ENCODE results near the gene DNAH17. TPM values are rescaled to one million over a fixed set of nuclear protein-coding genes. Genes with fewer than 3 reads are reported as not detected.

The DNAH17 gene
- total and polyA plus RNA-seq, 2 of the 13 experiments (the other 11 are each of a cell fraction or from before 2014, with no cell fraction given): 0.86 to 1.6 TPM

DNA sequence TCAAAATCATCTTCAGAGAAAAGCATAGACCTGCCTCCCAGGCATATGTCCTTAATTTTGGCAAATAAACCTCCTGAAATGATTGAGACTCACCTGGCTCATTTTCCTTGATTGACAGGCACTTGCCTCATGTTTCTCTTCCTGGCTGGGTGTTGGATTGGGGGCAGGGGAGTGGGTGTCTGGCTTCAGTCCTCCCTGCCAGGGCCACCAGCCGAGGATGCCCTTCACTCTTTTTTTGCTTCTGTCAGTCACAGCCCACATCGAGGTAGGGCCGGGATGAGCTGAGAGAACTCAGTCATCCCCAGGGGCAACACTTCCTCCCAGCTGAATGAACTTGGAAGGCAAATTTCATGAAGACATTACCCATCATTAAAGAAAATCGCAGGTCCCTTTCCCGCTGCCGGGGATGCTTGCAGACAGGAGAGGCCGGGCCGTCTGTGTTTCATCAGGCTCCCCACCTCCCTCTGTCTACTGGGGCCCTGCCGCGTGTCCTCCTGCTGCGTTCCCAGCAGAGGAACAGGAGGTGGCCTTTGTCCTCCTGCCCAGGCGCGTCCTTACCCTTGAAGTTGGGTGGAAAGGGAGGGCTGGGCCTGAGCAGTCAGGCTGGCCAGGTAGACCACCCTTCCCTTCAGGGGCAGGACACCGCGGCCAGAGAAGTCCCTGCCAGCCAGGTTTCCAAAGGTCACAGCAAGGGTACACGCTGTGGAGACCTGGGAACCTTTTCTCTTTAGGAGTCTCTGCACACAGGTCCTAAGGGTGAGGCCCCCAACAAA is 11.2 kb upstream of the DNAH17 start (continued):
- TF ChIP-seq, protein P1, sequence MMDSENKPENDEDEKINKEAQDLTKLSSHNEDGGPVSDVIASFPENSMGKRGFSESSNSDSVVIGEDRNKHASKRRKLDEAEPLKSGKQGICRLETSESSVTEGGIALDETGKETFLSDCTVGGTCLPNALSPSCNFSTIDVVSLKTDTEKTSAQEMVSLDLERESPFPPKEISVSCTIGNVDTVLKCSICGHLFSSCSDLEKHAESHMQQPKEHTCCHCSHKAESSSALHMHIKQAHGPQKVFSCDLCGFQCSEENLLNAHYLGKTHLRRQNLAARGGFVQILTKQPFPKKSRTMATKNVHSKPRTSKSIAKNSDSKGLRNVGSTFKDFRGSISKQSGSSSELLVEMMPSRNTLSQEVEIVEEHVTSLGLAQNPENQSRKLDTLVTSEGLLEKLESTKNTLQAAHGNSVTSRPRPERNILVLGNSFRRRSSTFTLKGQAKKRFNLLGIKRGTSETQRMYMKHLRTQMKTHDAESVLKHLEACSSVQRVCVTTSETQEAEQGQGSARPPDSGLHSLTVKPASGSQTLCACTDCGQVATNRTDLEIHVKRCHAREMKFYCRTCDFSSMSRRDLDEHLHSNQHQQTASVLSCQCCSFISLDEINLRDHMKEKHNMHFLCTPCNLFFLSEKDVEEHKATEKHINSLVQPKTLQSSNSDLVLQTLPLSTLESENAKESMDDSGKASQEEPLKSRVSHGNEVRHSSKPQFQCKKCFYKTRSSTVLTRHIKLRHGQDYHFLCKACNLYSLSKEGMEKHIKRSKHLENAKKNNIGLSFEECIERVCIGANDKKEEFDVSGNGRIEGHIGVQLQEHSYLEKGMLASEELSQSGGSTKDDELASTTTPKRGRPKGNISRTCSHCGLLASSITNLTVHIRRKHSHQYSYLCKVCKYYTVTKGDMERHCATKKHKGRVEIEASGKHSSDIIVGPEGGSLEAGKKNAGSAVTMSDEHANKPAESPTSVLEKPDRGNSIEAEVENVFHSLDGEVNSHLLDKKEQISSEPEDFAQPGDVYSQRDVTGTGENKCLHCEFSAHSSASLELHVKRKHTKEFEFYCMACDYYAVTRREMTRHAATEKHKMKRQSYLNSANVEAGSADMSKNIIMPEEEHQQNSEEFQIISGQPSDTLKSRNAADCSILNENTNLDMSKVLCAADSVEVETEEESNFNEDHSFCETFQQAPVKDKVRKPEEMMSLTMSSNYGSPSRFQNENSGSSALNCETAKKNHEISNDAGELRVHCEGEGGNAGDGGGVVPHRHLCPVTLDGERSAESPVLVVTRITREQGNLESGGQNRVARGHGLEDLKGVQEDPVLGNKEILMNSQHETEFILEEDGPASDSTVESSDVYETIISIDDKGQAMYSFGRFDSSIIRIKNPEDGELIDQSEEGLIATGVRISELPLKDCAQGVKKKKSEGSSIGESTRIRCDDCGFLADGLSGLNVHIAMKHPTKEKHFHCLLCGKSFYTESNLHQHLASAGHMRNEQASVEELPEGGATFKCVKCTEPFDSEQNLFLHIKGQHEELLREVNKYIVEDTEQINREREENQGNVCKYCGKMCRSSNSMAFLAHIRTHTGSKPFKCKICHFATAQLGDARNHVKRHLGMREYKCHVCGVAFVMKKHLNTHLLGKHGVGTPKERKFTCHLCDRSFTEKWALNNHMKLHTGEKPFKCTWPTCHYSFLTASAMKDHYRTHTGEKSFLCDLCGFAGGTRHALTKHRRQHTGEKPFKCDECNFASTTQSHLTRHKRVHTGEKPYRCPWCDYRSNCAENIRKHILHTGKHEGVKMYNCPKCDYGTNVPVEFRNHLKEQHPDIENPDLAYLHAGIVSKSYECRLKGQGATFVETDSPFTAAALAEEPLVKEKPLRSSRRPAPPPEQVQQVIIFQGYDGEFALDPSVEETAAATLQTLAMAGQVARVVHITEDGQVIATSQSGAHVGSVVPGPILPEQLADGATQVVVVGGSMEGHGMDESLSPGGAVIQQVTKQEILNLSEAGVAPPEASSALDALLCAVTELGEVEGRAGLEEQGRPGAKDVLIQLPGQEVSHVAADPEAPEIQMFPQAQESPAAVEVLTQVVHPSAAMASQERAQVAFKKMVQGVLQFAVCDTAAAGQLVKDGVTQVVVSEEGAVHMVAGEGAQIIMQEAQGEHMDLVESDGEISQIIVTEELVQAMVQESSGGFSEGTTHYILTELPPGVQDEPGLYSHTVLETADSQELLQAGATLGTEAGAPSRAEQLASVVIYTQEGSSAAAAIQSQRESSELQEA (CRISPR knock-in tag; IDR thresholded peaks at IDR 0.05; ENCODE audit: not compliant biosample characterization): no peak
- TF ChIP-seq, protein P2, sequence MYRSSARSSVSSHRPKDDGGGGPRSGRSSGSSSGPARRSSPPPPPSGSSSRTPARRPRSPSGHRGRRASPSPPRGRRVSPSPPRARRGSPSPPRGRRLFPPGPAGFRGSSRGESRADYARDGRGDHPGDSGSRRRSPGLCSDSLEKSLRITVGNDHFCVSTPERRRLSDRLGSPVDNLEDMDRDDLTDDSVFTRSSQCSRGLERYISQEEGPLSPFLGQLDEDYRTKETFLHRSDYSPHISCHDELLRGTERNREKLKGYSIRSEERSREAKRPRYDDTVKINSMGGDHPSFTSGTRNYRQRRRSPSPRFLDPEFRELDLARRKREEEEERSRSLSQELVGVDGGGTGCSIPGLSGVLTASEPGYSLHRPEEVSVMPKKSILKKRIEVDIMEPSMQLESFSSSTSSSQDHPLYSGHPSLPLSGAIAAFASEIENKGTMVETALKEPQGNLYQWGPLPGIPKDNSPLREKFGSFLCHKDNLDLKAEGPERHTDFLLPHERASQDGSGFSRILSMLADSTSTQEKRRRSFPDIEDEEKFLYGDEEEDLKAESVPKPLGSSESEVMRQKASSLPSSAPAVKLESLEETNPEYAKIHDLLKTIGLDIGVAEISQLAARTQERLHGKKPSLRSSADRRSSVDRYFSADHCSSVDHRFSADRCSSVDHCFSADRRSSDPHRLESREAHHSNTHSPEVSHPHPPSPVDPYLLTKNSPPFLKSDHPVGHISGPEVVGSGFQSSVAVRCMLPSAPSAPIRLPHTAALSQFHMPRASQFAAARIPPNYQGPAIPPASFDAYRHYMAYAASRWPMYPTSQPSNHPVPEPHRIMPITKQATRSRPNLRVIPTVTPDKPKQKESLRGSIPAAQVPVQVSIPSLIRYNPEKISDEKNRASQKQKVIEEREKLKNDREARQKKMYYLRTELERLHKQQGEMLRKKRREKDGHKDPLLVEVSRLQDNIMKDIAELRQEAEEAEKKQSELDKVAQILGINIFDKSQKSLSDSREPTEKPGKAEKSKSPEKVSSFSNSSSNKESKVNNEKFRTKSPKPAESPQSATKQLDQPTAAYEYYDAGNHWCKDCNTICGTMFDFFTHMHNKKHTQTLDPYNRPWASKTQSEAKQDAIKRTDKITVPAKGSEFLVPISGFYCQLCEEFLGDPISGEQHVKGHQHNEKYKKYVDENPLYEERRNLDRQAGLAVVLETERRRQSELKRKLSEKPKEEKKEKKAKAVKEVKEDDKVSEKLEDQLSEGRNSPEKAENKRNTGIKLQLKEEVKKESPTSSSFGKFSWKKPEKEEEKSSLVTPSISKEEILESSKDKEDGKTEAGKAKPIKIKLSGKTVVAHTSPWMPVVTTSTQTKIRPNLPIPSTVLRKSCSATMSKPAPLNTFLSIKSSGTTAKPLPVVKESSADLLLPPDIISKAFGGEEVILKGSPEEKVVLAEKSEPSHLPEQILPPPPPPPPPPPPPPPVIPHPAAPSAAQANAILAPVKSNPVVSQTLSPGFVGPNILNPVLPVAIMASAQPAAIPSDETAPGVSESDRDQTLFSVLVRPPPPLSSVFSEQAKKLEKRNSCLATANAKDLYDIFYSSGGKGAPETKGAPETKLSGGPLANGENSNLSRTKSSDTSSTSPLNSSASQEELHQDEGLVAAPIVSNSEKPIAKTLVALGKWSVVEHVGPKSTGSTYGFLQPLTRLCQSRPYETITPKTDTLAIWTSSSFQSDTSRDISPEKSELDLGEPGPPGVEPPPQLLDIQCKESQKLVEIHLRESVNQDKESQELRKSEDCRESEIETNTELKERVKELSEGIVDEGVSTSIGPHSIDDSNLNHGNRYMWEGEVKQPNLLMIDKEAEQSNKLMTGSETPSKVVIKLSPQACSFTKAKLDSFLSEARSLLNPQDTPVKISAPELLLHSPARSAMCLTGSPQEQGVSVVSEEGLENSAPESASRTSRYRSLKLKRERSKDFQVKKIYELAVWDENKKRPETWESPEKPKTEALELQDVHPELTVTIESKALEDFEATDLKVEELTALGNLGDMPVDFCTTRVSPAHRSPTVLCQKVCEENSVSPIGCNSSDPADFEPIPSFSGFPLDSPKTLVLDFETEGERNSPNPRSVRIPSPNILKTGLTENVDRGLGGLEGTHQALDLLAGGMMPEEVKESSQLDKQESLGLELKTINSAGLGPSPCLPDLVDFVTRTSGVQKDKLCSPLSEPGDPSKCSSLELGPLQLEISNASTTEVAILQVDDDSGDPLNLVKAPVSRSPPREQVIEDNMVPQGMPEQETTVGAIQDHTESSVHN (CRISPR knock-in tag; IDR thresholded peaks at IDR 0.05): no peak; the same call in 1 of the 2 replicates
- TF ChIP-seq ZNF891 (CRISPR knock-in tag; IDR thresholded peaks at IDR 0.05): no peak
- TF ChIP-seq ZNF12 (CRISPR knock-in tag; IDR thresholded peaks at IDR 0.05): no peak
- TF ChIP-seq, protein P3, sequence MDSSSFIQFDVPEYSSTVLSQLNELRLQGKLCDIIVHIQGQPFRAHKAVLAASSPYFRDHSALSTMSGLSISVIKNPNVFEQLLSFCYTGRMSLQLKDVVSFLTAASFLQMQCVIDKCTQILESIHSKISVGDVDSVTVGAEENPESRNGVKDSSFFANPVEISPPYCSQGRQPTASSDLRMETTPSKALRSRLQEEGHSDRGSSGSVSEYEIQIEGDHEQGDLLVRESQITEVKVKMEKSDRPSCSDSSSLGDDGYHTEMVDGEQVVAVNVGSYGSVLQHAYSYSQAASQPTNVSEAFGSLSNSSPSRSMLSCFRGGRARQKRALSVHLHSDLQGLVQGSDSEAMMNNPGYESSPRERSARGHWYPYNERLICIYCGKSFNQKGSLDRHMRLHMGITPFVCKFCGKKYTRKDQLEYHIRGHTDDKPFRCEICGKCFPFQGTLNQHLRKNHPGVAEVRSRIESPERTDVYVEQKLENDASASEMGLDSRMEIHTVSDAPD (CRISPR knock-in tag; IDR thresholded peaks at IDR 0.05): no peak
- TF ChIP-seq, protein P4, sequence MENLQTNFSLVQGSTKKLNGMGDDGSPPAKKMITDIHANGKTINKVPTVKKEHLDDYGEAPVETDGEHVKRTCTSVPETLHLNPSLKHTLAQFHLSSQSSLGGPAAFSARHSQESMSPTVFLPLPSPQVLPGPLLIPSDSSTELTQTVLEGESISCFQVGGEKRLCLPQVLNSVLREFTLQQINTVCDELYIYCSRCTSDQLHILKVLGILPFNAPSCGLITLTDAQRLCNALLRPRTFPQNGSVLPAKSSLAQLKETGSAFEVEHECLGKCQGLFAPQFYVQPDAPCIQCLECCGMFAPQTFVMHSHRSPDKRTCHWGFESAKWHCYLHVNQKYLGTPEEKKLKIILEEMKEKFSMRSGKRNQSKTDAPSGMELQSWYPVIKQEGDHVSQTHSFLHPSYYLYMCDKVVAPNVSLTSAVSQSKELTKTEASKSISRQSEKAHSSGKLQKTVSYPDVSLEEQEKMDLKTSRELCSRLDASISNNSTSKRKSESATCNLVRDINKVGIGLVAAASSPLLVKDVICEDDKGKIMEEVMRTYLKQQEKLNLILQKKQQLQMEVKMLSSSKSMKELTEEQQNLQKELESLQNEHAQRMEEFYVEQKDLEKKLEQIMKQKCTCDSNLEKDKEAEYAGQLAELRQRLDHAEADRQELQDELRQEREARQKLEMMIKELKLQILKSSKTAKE (CRISPR knock-in tag; IDR thresholded peaks at IDR 0.05; ENCODE audit: borderline replicate concordance): peak; percentile 92
- TF ChIP-seq TGIF2 (CRISPR knock-in tag; IDR thresholded peaks at IDR 0.05): peak; percentile 73

All from HepG2 (cell line).